Heart right ventricle (tissue), 16 donors: Measurements from ENCODE around the gene RASGRP4. TPM values are rescaled to one million over a fixed set of nuclear protein-coding genes. Genes with fewer than 3 reads are reported as not detected.

Source experiments
- ATAC-seq, 8 donors: fragments of 200-7000 bp; cut with Tn5 transposase; one replicate each; pipeline ENCODE4 v1.9.1; 2020; ENCODE audit warnings: mild to moderate bottlenecking in 8 of 8, moderate library complexity in 8 of 8, moderate number of reproducible peaks in 1 of 8
- DNase-seq, 2 donors: peaks; one replicate each; pipeline ENCODE4 v3.0.0-alpha.2; 2020
- H3K27ac ChIP-seq, 10 donors: fragments of 200-600 bp; sonication (generic) in 2 of 10; one replicate each; pipeline versions ENCODE4 v1.5.0 to v1.8.0; 2020 to 2022; ENCODE audit warnings: mild to moderate bottlenecking in 3 of 10
- H3K27me3 ChIP-seq, 7 donors: fragments of 200-600 bp; one replicate each; pipeline ENCODE4 v1.8.0; 2021 to 2022; ENCODE audit warnings: mild to moderate bottlenecking in 2 of 7
- H3K36me3 ChIP-seq, 9 donors: fragments of 200-600 bp; sonication (generic) in 1 of 9; one replicate each; pipeline versions ENCODE4 v1.5.0 to v1.8.0; 2020 to 2022; ENCODE audit warnings: mild to moderate bottlenecking in 2 of 9
- H3K4me1 ChIP-seq, 9 donors: fragments of 200-600 bp; sonication (generic) in 1 of 9; one replicate each; pipeline versions ENCODE4 v1.5.0 to v1.8.0; 2020 to 2022; ENCODE audit warnings: mild to moderate bottlenecking in 4 of 9
- H3K4me3 ChIP-seq, 10 donors: fragments of 200-600 bp; sonication (generic) in 2 of 10; one replicate each; pipeline versions ENCODE4 v1.5.0 to v1.8.0; 2020 to 2022; ENCODE audit warnings: mild to moderate bottlenecking in 7 of 10, moderate library complexity in 2 of 10
- H3K9me3 ChIP-seq, 11 donors: fragments of 200-600 bp in 10 of 11; sonication (generic) in 2 of 11; one replicate each; pipeline versions ENCODE4 v1.5.0 to v1.8.0; 2013 to 2022; ENCODE audit warnings: mild to moderate bottlenecking in 2 of 11, control low read depth in 1 of 11, moderate library complexity in 1 of 11
- WGBS, 2 donors: extraction: QIAGEN DNeasy Blood & Tissue Kit; methylation state at CpG; one replicate each; pipeline ENCODE4 v1.1.7; 2013; ENCODE audit warnings: inconsistent platforms in 1 of 2; 5-methylcytosine and 5-hydroxymethylcytosine counted together
- intact Hi-C, 10 donors: fragments of 100-400 bp; cut with DNase I; formaldehyde crosslinking; loops; one replicate each; pipeline versions ENCODE4 v1.11.1 to v1.14.2; 2022
- polyA plus RNA-seq, 2 donors: library from polyadenylated mRNA; stranded (reverse); fragments of 200-250 nt; gene quantifications; one replicate each; pipeline ENCODE4 v1.2.3, GENCODE V29; 2013
- total RNA-seq, 10 donors: library from RNA; stranded (reverse); fragmentation: NEBNext Ultra II Directional in 3 of 10; extraction: Animal tissue kit (Norgen Biotek cat#: 25700) in 3 of 10; gene quantifications; one replicate each; pipeline versions ENCODE4 v1.2.1 to v1.2.4, GENCODE V29; 2021 to 2023
- TF ChIP-seq, protein P1 (sequence below), 9 donors: fragments of 200-600 bp; sonication (generic) in 2 of 9; IDR thresholded peaks; one replicate each; pipeline versions ENCODE4 v1.5.0 to v1.8.0; 2021 to 2022; ENCODE audit warnings: antibody characterized with exemption in 9 of 9, mild to moderate bottlenecking in 5 of 9, moderate library complexity in 1 of 9
- donor health status: Arrhythmogenic right ventricular cardiomyopathy.
- donor health status: ischemic (EF 13 %, LVEDD 7.1; RV severe dilation, severe dysfunction).
- donor health status: healthy with polysubstance abuse.
- donor health status: DM: no; HTN: yes; CAD: no.
- donor health status: DM: no; HTN: no; CAD: no.
- donor health status: ischemic (EF 25% LVEDD 6.9; RV normal size, moderate dysfunction).
- donor health status: ischemic (EF 25% LVEDD 5.7; RV mildly dilated, moderate dysfunction).
- donor health status: healthy.
- donor health status: DM: yes; HTN: yes; CAD: no.
- donor health status: Ischemic cardiomyopathy.
- donor health status: ischemic (EF 35%, LVEDD 5.7; RV mildly dilated, moderate dysfunction).
- donor health status: nonischemic (EF 11% LVEDD 7.7; RV severe dilation, severe dysfunction).
- donor health status: DM: yes; HTN: yes; CAD: no.
- donor health status: PGD.
- donor health status: ischemic (EF 29% LVEDD 5.4; RV normal size, mild dysfunction).
- donor health status: nonischemic (EF 23%, LVEDD 6.1; RV moderate dilation, normal function).

RASGRP4 gene
- total and polyA plus RNA-seq, 12 donors = 0.42 to 3.5 (median 0.91) TPM

GRCh38 chr19:38359242-38360021 lies 66.6 kb downstream of the RASGRP4 start:
- no peaks in the 10 kb centered on the region for H3K9me3 ChIP-seq
- TF ChIP-seq, protein P1, sequence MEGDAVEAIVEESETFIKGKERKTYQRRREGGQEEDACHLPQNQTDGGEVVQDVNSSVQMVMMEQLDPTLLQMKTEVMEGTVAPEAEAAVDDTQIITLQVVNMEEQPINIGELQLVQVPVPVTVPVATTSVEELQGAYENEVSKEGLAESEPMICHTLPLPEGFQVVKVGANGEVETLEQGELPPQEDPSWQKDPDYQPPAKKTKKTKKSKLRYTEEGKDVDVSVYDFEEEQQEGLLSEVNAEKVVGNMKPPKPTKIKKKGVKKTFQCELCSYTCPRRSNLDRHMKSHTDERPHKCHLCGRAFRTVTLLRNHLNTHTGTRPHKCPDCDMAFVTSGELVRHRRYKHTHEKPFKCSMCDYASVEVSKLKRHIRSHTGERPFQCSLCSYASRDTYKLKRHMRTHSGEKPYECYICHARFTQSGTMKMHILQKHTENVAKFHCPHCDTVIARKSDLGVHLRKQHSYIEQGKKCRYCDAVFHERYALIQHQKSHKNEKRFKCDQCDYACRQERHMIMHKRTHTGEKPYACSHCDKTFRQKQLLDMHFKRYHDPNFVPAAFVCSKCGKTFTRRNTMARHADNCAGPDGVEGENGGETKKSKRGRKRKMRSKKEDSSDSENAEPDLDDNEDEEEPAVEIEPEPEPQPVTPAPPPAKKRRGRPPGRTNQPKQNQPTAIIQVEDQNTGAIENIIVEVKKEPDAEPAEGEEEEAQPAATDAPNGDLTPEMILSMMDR (IDR thresholded peaks at IDR 0.05) = no peak
- H3K4me3 ChIP-seq = no peak overlapping the region
- 54 to 58% methylated on average over 18 of the region's 18 CpGs for WGBS, 2 donors
- H3K4me1 ChIP-seq = peaks cover 0 to 20% (median 13%) of the 10 kb centered on the region in 9 donors
- peaks cover 0 to 59% (median 29%) of the 10 kb centered on the region in 7 donors for H3K27me3 ChIP-seq
- no peak overlapping the region for H3K27ac ChIP-seq
- intact Hi-C loops = no loop called here
- no peak for DNase-seq
- no peak for ATAC-seq
- H3K36me3 ChIP-seq = no peaks in the 10 kb centered on the region

Other genes with a start within 250 kb of the RASGRP4 start
- under 1 TPM in 6 of 10 donors, not detected in 4; 0.16 to 0.72 (median 0.30) TPM for gene DPF1, start 202.0 kb downstream of the RASGRP4 start, total RNA-seq
- gene DPF1, start 202.0 kb downstream of the RASGRP4 start, polyA plus RNA-seq = under 1 TPM in 1 of 2 donors, not detected in 1; 0.09 TPM
- 10 to 100 TPM; 11.2 to 82.6 (median 20.7) TPM for gene PPP1R14A, start 169.8 kb downstream of the RASGRP4 start, total RNA-seq
- gene PPP1R14A, start 169.8 kb downstream of the RASGRP4 start, polyA plus RNA-seq = 100 to 1,000 TPM in 1 of 2 donors, 10 to 100 TPM in 1; 45.4 to 184 TPM
- 10 to 100 TPM in 7 of 10 donors, 1 to 10 TPM in 3; 4.5 to 29.2 (median 12.7) TPM for gene SPINT2, start 161.6 kb downstream of the RASGRP4 start, total RNA-seq
- gene SPINT2, start 161.6 kb downstream of the RASGRP4 start, polyA plus RNA-seq = 10 to 100 TPM in 1 of 2 donors, 1 to 10 TPM in 1; 3.4 to 12.7 TPM
- 10 to 100 TPM in 1 of 10 donors, 1 to 10 TPM in 7, not detected in 2; 2.2 to 37.9 (median 3.7) TPM for gene C19orf33, start 122.0 kb downstream of the RASGRP4 start, total RNA-seq
- 100 to 1,000 TPM in 1 of 2 donors, 10 to 100 TPM in 1; 24.9 to 133 TPM for gene C19orf33, start 122.0 kb downstream of the RASGRP4 start, polyA plus RNA-seq
- gene YIF1B, start 110.3 kb downstream of the RASGRP4 start, total RNA-seq = 10 to 100 TPM; 24.3 to 42.9 (median 30.2) TPM
- 100 to 1,000 TPM in 1 of 2 donors, 10 to 100 TPM in 1; 47.2 to 115 TPM for gene YIF1B, start 110.3 kb downstream of the RASGRP4 start, polyA plus RNA-seq
- gene KCNK6, start 106.4 kb downstream of the RASGRP4 start, total RNA-seq = 10 to 100 TPM in 6 of 10 donors, 1 to 10 TPM in 4; 4.5 to 31.6 (median 13.7) TPM
- gene KCNK6, start 106.4 kb downstream of the RASGRP4 start, polyA plus RNA-seq = 1 to 10 TPM; 5.1 to 8.0 TPM
- 1 to 10 TPM in 5 of 10 donors, under 1 TPM in 5; 0.74 to 4.9 (median 1.1) TPM for gene CATSPERG, start 90.4 kb downstream of the RASGRP4 start, total RNA-seq
- gene CATSPERG, start 90.4 kb downstream of the RASGRP4 start, polyA plus RNA-seq = 1 to 10 TPM; 1.1 to 2.5 TPM
- 100 to 1,000 TPM; 234 to 426 (median 302) TPM for gene PSMD8, start 51.6 kb downstream of the RASGRP4 start, total RNA-seq
- gene PSMD8, start 51.6 kb downstream of the RASGRP4 start, polyA plus RNA-seq = 100 to 1,000 TPM; 113 to 513 TPM
- gene GGN, start 38.2 kb downstream of the RASGRP4 start, total RNA-seq = under 1 TPM in 5 of 10 donors, not detected in 5; 0.13 to 0.57 (median 0.40) TPM
- gene GGN, start 38.2 kb downstream of the RASGRP4 start, polyA plus RNA-seq = under 1 TPM in 1 of 2 donors, not detected in 1; 0.22 TPM
- 1 to 10 TPM in 2 of 10 donors, under 1 TPM in 8; 0.17 to 1.7 (median 0.58) TPM for gene SPRED3, start 37.5 kb downstream of the RASGRP4 start, total RNA-seq
- under 1 TPM; 0.44 to 0.51 TPM for gene SPRED3, start 37.5 kb downstream of the RASGRP4 start, polyA plus RNA-seq
- gene FAM98C, start 23.1 kb downstream of the RASGRP4 start, total RNA-seq = 10 to 100 TPM in 9 of 10 donors, 1 to 10 TPM in 1; 9.8 to 16.1 (median 12.2) TPM
- gene FAM98C, start 23.1 kb downstream of the RASGRP4 start, polyA plus RNA-seq = 10 to 100 TPM; 13.3 to 14.1 TPM
- 1 to 10 TPM in 3 of 10 donors, under 1 TPM in 7; 0.30 to 1.7 (median 0.74) TPM for gene RYR1, start 7.5 kb upstream of the RASGRP4 start, total RNA-seq
- gene RYR1, start 7.5 kb upstream of the RASGRP4 start, polyA plus RNA-seq = 1 to 10 TPM in 1 of 2 donors, under 1 TPM in 1; 0.20 to 1.7 TPM
- gene MAP4K1, start 191.7 kb upstream of the RASGRP4 start, total RNA-seq = 1 to 10 TPM in 8 of 10 donors, under 1 TPM in 2; 0.52 to 9.1 (median 1.5) TPM
- gene MAP4K1, start 191.7 kb upstream of the RASGRP4 start, polyA plus RNA-seq = 1 to 10 TPM in 1 of 2 donors, under 1 TPM in 1; 0.99 to 2.1 TPM
- gene EIF3K, start 193.0 kb upstream of the RASGRP4 start, total RNA-seq = 100 to 1,000 TPM; 505 to 677 (median 631) TPM
- gene EIF3K, start 193.0 kb upstream of the RASGRP4 start, polyA plus RNA-seq = 100 to 1,000 TPM; 572 to 845 TPM
- gene ACTN4, start 221.4 kb upstream of the RASGRP4 start, total RNA-seq = 100 to 1,000 TPM; 129 to 291 (median 149) TPM
- 100 to 1,000 TPM in 1 of 2 donors, 10 to 100 TPM in 1; 92.4 to 189 TPM for gene ACTN4, start 221.4 kb upstream of the RASGRP4 start, polyA plus RNA-seq